Sigmoid colon (tissue), 7 donors: ENCODE results near the gene MKNK1. TPM values are rescaled to one million over a fixed set of nuclear protein-coding genes. Genes with fewer than 3 reads are reported as not detected.

Experiments
- DNase-seq: peaks from one replicate; pipeline ENCODE4 v3.0.0-alpha.2; 2019
- H3K27ac ChIP-seq, 4 donors: fragments of 200-600 bp; sonication (generic); one replicate each; pipeline ENCODE4 v1.5.1; 2016 to 2019; ENCODE audit warnings: mild to moderate bottlenecking in 1 of 4
- H3K27me3 ChIP-seq, 3 donors: fragments of 200-600 bp; sonication (generic); one replicate each; pipeline ENCODE4 v1.5.1; 2019; ENCODE audit warnings: mild to moderate bottlenecking in 1 of 3
- H3K36me3 ChIP-seq, 4 donors: fragments of 200-600 bp; sonication (generic); one replicate each; pipeline ENCODE4 v1.5.1; 2016 to 2019
- H3K4me1 ChIP-seq, 4 donors: fragments of 200-600 bp; sonication (generic); one replicate each; pipeline ENCODE4 v1.5.1; 2017 to 2019
- H3K4me3 ChIP-seq, 4 donors: fragments of 200-600 bp; sonication (generic); one replicate each; pipeline ENCODE4 v1.5.1; 2017 to 2019; ENCODE audit warnings: mild to moderate bottlenecking in 2 of 4, moderate library complexity in 1 of 4
- H3K9me3 ChIP-seq, 4 donors: fragments of 200-600 bp in 3 of 4; sonication (generic) in 3 of 4; one replicate each; pipeline versions ENCODE4 v1.5.1 to v1.6.1; 2013 to 2019
- CTCF ChIP-seq, 4 experiments: fragments of 450-650 bp in 3 of 4; fragments of 200-600 bp in 1 of 4; IDR thresholded peaks; one replicate each; pipeline ENCODE4 v1.5.1; 2016 to 2019; ENCODE audit warnings: antibody characterized with exemption in 4 of 4, mild to moderate bottlenecking in 3 of 4, moderate library complexity in 2 of 4
- EP300 ChIP-seq, 4 donors: sonication (generic); formaldehyde crosslinking; IDR thresholded peaks; one replicate each; pipeline ENCODE4 v1.6.1; 2017; ENCODE audit warnings: antibody characterized with exemption in 4 of 4
- POLR2A ChIP-seq, 2 donors: fragments of 450-650 bp; IDR thresholded peaks; one replicate each; pipeline ENCODE4 v1.6.1; 2016; ENCODE audit warnings: antibody characterized with exemption in 2 of 2, mild to moderate bottlenecking in 2 of 2, moderate library complexity in 2 of 2
- POLR2AphosphoS5 ChIP-seq, 4 donors: sonication (generic); formaldehyde crosslinking; IDR thresholded peaks; one replicate each; pipeline ENCODE4 v1.6.1; 2017; ENCODE audit warnings: antibody characterized with exemption in 4 of 4
- WGBS, 2 donors: extraction: QIAGEN DNeasy Blood & Tissue Kit; methylation state at CpG; one replicate each; pipeline ENCODE4 v1.1.7; 2013; 5-methylcytosine and 5-hydroxymethylcytosine counted together
- intact Hi-C: fragments of 100-400 bp; cut with DNase I; formaldehyde crosslinking; loops from one replicate; pipeline ENCODE4 v1.15.1; 2023
- polyA plus RNA-seq, 3 donors: library from polyadenylated mRNA; stranded (reverse); fragments of 200-250 nt; gene quantifications; one replicate each; pipeline ENCODE4 v1.2.3, GENCODE V29; 2013
- total RNA-seq, 4 donors: library from RNA; depleted of rRNA; stranded (reverse); fragments of >200 nt; gene quantifications; one replicate each; pipeline ENCODE4 v1.1.0, GENCODE V29; 2016
- donor health status: healthy with polysubstance abuse.
- donor health status: Bipolar disorder and iron deficiency.
- donor health status: healthy.

MKNK1 gene
- total and polyA plus RNA-seq, 7 donors, result 15.0 to 54.3 (median 32.1) TPM

- Histone ChIP-seq H3K36me3 (peaks cover 3 to 9% (median 5%) of the 10 kb centered on the region in 4 donors), H3K27me3 (no peaks in the 10 kb centered on the region), H3K4me1 (peaks cover 0 to 60% (median 53%) of the 10 kb centered on the region in 4 donors), H3K4me3 (peak overlapping the region; percentile 69 to 88 (median 80)), H3K27ac (peak overlapping the region; percentile 85 to 89 (median 86)), H3K9me3 (no peaks in the 10 kb centered on the region)
- intact Hi-C loops, result loop anchor here (5.0 kb wide), 1 partner anchor 119 kb away; no protein-coding TSS in a partner anchor
- DNase-seq, result no peak
- TF ChIP-seq CTCF (IDR thresholded peaks at IDR 0.05), result no peak
- no peak for TF ChIP-seq POLR2AphosphoS5 (IDR thresholded peaks at IDR 0.05)
- no peak for TF ChIP-seq POLR2A (IDR thresholded peaks at IDR 0.05)
- no peak for TF ChIP-seq EP300 (IDR thresholded peaks at IDR 0.05)
- 0 to 2% methylated on average over 2 of the region's 2 CpGs for WGBS, 2 donors
Observed at GRCh38 chr1:46603481-46603857, 599 bp downstream of the MKNK1 start.

- TF ChIP-seq POLR2AphosphoS5 (IDR thresholded peaks at IDR 0.05) (no peak), POLR2A (IDR thresholded peaks at IDR 0.05) (no peak), EP300 (IDR thresholded peaks at IDR 0.05) (no peak)
- no peaks in the 10 kb centered on the region for H3K27me3 ChIP-seq
- 95% methylated on average over 3 of the region's 3 CpGs for WGBS, 2 donors
- no peak overlapping the region for H3K4me3 ChIP-seq
- intact Hi-C loops, result loop anchor here (5.0 kb wide), 1 partner anchor 121 kb away; no protein-coding TSS in a partner anchor
- H3K27ac ChIP-seq, result peak overlapping the region in 3 of 4 donors; percentile 64 to 70 (median 68)
- no peaks in the 10 kb centered on the region for H3K9me3 ChIP-seq
- H3K36me3 ChIP-seq, result no peaks in the 10 kb centered on the region
- no peak for DNase-seq
- peaks cover 0 to 71% (median 59%) of the 10 kb centered on the region in 4 donors for H3K4me1 ChIP-seq
Observed at GRCh38 chr1:46601257-46602007, 2.6 kb downstream of the MKNK1 start.

- no peaks in the 10 kb centered on the region for H3K27me3 ChIP-seq
- intact Hi-C loops, result no loop called here
- no peak for TF ChIP-seq POLR2A (IDR thresholded peaks at IDR 0.05)
- peak in 2 of 4 donors; percentile 63 to 65 for TF ChIP-seq POLR2AphosphoS5 (IDR thresholded peaks at IDR 0.05)
- TF ChIP-seq EP300 (IDR thresholded peaks at IDR 0.05), result no peak
- no peak for TF ChIP-seq CTCF (IDR thresholded peaks at IDR 0.05)
- peak overlapping the region in 3 of 4 donors; percentile 64 to 70 (median 68) for H3K27ac ChIP-seq
- no peaks in the 10 kb centered on the region for H3K9me3 ChIP-seq
- no peaks in the 10 kb centered on the region for H3K36me3 ChIP-seq
- no peak overlapping the region for H3K4me3 ChIP-seq
- no peak for DNase-seq
- WGBS, 2 donors, result 80 to 88% methylated on average over 9 of the region's 9 CpGs
- peaks cover 0 to 76% (median 60%) of the 10 kb centered on the region in 4 donors for H3K4me1 ChIP-seq
Observed at GRCh38 chr1:46599059-46599970, 4.8 kb downstream of the MKNK1 start.

- intact Hi-C loops, result no loop called here
- Histone ChIP-seq H3K27ac (peak overlapping the region in 1 of 4 donors; percentile 0), H3K9me3 (no peaks in the 10 kb centered on the region), H3K4me1 (peaks cover 0 to 57% (median 43%) of the 10 kb centered on the region in 4 donors), H3K36me3 (peaks cover 11 to 22% (median 18%) of the 10 kb centered on the region in 4 donors), H3K27me3 (no peaks in the 10 kb centered on the region), H3K4me3 (no peak overlapping the region)
- 96% methylated on average over 3 of the region's 3 CpGs for WGBS, 2 donors
- TF ChIP-seq POLR2A (IDR thresholded peaks at IDR 0.05) (no peak), CTCF (IDR thresholded peaks at IDR 0.05) (no peak), POLR2AphosphoS5 (IDR thresholded peaks at IDR 0.05) (no peak), EP300 (IDR thresholded peaks at IDR 0.05) (no peak)
- DNase-seq, result no peak
Observed at GRCh38 chr1:46596846-46597245, 7.2 kb downstream of the MKNK1 start.
